WTC11 (cell line): ENCODE measurements around the gene SMC1B.

ENCODE experiments used
- OVOL2 ChIP-seq: fragments of 250-450 bp; sonication (Bioruptor Pico); IDR thresholded peaks from 2 replicates; pipeline ENCODE4 v1.9.0; 2021; ENCODE audit warnings: mild to moderate bottlenecking, borderline replicate concordance
- ZNF317 ChIP-seq: sonication (generic); formaldehyde crosslinking; IDR thresholded peaks from 2 replicates; pipeline ENCODE4 v1.8.1; 2023; ENCODE audit warnings: low read depth, mild to moderate bottlenecking, moderate library complexity, missing genetic modification reagents, borderline replicate concordance
- TF ChIP-seq, protein P1 (sequence below): fragments of 200-600 bp; IDR thresholded peaks from 2 replicates; pipeline ENCODE4 v1.8.0; 2022; ENCODE audit warnings: antibody characterized with exemption
- TF ChIP-seq, protein P2 (sequence below): sonication (generic); formaldehyde crosslinking; IDR thresholded peaks from 2 replicates; pipeline ENCODE4 v1.8.1; 2023; ENCODE audit warnings: mild to moderate bottlenecking, missing genetic modification reagents, moderate library complexity

DNA sequence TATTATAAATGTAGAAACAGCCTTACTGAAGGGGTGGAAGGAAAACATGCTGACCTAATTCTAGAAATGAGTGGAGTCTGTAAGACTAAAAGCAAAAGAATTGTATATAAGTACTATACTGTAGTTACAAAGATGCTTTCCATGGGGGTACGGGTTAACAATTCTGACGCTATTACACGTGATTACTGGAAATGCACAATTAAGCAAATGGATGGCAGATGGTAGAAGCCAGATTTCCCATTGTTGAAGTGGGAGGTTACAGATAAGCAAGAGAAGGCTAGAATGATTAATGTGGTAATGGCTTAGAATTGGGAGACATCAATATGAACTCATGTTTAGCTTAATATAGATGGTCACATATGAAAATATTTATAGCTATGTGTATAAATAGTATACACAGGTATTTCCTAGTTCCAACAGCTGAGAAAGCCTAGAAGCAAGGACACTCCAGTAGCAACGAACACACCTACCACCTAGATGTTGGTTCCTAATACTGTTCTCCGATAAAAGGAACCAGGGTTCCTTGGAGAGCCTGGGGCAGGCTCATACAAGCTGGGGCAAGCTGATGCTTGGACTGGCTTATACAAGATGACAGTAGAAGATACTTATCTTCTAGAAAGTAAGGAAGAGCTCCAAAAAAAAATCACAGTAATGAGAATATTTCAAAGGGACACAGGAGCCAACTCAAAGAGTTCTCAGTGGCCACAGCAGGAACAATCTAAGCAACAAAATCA is 13.5 kb downstream of the SMC1B start:
- TF ChIP-seq, protein P1, sequence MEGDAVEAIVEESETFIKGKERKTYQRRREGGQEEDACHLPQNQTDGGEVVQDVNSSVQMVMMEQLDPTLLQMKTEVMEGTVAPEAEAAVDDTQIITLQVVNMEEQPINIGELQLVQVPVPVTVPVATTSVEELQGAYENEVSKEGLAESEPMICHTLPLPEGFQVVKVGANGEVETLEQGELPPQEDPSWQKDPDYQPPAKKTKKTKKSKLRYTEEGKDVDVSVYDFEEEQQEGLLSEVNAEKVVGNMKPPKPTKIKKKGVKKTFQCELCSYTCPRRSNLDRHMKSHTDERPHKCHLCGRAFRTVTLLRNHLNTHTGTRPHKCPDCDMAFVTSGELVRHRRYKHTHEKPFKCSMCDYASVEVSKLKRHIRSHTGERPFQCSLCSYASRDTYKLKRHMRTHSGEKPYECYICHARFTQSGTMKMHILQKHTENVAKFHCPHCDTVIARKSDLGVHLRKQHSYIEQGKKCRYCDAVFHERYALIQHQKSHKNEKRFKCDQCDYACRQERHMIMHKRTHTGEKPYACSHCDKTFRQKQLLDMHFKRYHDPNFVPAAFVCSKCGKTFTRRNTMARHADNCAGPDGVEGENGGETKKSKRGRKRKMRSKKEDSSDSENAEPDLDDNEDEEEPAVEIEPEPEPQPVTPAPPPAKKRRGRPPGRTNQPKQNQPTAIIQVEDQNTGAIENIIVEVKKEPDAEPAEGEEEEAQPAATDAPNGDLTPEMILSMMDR = no peak
- TF ChIP-seq ZNF317 (CRISPR knock-in tag) = no peak
- TF ChIP-seq, protein P2, sequence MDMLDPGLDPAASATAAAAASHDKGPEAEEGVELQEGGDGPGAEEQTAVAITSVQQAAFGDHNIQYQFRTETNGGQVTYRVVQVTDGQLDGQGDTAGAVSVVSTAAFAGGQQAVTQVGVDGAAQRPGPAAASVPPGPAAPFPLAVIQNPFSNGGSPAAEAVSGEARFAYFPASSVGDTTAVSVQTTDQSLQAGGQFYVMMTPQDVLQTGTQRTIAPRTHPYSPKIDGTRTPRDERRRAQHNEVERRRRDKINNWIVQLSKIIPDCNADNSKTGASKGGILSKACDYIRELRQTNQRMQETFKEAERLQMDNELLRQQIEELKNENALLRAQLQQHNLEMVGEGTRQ = no peak
- no peak for TF ChIP-seq OVOL2 (CRISPR knock-in tag)
